NB4 (cell line): ENCODE data around the gene STAP1.

ENCODE experiments used
- DNase-seq: peaks from one replicate; pipeline ENCODE4 v3.0.0; 2010; ENCODE audit warnings: low read depth
- H3K4me3 ChIP-seq: one replicate; pipeline ENCODE4 v1.5.1; 2011; ENCODE audit warnings: mild to moderate bottlenecking, low read depth, low read length, moderate library complexity
- MYC ChIP-seq: IDR thresholded peaks from 2 replicates; pipeline ENCODE4 v1.6.1; 2011; ENCODE audit warnings: low read depth, low read length
- POLR2A ChIP-seq: IDR thresholded peaks from 2 replicates; pipeline ENCODE4 v1.6.1; 2011; ENCODE audit warnings: mild to moderate bottlenecking; ENCODE audit not compliant: insufficient read length; ENCODE audit errors: extremely low read depth
- TF ChIP-seq, protein P1 (sequence below): IDR thresholded peaks from one replicate; pipeline ENCODE4 v1.5.1; 2012; ENCODE audit warnings: low read depth, low read length
- TF ChIP-seq, protein P2 (sequence below): IDR thresholded peaks from 2 replicates; pipeline ENCODE4 v1.6.1; 2011; ENCODE audit warnings: low read depth, low read length

The STAP1 gene

DNA sequence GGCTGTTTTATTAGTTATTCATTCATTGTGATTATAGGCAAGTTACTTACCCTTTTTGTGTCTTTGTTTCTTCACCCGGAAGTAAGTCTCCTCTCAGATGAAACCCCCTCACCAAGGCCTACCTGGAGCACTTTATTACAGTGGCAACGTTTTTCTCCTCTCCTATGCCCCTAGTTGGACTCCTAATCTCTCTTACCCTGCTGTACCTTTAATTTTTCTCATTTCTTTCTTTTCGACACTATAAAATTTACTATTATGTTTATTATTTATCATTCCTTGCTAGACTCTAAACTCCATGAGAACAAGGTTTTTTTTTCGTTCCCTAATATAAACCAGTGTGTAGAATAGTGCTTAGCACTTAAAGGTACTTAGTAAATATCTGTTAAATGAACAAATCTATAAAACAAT lies 17.5 kb downstream of the STAP1 start:
- H3K4me3 ChIP-seq: no peak overlapping the region
- TF ChIP-seq, protein P1, sequence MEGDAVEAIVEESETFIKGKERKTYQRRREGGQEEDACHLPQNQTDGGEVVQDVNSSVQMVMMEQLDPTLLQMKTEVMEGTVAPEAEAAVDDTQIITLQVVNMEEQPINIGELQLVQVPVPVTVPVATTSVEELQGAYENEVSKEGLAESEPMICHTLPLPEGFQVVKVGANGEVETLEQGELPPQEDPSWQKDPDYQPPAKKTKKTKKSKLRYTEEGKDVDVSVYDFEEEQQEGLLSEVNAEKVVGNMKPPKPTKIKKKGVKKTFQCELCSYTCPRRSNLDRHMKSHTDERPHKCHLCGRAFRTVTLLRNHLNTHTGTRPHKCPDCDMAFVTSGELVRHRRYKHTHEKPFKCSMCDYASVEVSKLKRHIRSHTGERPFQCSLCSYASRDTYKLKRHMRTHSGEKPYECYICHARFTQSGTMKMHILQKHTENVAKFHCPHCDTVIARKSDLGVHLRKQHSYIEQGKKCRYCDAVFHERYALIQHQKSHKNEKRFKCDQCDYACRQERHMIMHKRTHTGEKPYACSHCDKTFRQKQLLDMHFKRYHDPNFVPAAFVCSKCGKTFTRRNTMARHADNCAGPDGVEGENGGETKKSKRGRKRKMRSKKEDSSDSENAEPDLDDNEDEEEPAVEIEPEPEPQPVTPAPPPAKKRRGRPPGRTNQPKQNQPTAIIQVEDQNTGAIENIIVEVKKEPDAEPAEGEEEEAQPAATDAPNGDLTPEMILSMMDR: no peak
- TF ChIP-seq MYC (no peak), POLR2A (no peak)
- TF ChIP-seq, protein P2, sequence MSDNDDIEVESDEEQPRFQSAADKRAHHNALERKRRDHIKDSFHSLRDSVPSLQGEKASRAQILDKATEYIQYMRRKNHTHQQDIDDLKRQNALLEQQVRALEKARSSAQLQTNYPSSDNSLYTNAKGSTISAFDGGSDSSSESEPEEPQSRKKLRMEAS: no peak
- no peak for DNase-seq

GRCh38 chr4:67576538-67576937 lies 18.0 kb downstream of the STAP1 start:
- H3K4me3 ChIP-seq: no peak overlapping the region
- no peak for DNase-seq
- TF ChIP-seq, protein P1: no peak
- TF ChIP-seq POLR2A (no peak), MYC (no peak)
- TF ChIP-seq, protein P2: no peak

DNA sequence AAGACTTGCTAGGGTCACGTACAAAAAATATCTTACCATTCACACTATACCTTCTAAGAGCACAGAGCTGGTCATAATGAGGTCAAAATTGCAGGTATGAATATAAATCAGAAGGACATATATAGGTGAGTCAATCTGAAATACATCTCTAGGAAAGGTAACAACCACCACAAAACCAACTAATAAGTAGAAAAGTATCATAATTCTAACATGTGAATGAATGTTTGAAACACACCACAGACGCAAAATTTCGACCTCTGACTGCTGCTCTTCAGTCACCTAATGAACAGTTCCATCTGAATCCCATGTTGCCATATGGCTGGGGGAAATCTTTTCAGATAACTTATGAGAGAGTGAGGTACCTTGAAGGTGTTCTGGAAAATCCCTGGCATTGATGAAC lies 22.1 kb downstream of the STAP1 start:
- no peak for TF ChIP-seq MYC
- TF ChIP-seq, protein P1: no peak
- no peak for TF ChIP-seq POLR2A
- TF ChIP-seq, protein P2: no peak
- DNase-seq: no peak
- no peak overlapping the region for H3K4me3 ChIP-seq

- TF ChIP-seq MYC (no peak), POLR2A (no peak)
- TF ChIP-seq, protein P1: no peak
- TF ChIP-seq, protein P2: no peak
- DNase-seq: no peak
- no peak overlapping the region for H3K4me3 ChIP-seq
Observed at GRCh38 chr4:67581208-67581857, 22.8 kb downstream of the STAP1 start.

DNA sequence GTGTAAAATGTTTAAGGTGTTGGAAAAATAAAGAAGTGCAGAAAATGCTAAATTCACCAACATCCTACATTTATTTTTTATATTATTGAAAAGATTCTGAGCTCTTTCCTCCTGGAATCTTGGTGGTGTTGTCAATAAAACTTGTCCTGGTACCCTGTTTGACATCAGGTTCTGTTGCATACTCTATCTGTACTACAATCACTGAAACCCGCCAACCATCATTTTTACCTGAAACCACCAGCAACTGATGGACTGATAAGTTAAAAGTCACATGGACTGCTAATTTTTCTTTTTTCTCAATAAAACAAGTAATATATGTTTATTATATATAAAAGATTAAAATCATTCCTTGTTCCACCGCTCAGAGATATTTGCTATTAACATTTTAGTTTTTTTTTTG lies 23.4 kb downstream of the STAP1 start:
- no peak overlapping the region for H3K4me3 ChIP-seq
- TF ChIP-seq POLR2A: no peak
- TF ChIP-seq, protein P1: no peak

DNA sequence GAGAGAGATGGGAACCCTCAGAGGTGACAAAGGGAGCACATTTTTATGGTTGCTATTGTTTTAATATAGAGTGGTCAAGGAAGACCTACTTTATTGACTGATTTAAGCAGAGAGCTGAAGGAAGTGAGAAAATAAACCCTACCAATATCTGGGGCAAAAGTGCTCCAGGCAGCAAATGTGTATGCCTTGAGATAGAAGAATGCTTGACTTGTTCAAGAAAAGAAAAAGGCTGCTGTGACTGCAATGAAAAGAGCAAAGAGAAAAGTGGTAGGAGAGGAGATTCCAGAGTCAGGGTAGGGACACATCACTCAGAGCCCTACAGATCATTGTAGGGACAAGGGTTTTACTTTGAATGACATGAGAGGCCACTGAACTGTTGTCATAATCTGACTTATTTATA lies 26.0 kb downstream of the STAP1 start:
- no peak for TF ChIP-seq POLR2A
- TF ChIP-seq, protein P2: no peak
- DNase-seq: no peak
- H3K4me3 ChIP-seq: no peak overlapping the region

More for the DNA sequence above, 23.4 kb downstream of the STAP1 start:
- DNase-seq: no peak
